Measurements from ENCODE around the gene TDRD12.

DNA sequence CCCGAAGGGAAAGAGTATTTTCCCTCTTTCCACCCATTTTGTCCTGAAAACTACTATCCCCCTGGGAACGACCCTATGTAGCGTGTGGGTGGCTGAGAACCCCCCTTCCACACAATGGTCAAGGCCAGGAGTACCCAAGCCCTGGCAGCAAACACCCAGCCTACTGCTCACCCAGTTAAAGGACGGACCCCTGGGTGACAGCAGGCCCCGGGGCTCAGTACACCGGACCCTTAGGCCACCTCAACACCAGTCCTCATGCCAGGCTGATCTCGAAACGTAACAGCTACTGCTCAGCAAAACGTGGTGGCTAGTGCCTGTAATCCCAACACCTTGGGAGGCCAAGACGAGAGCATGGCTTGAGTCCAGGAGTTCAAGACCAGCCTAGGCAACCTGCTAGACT, 46.0 kb upstream of the TDRD12 start:
- TF ChIP-seq POLR2A (IDR thresholded peaks at IDR 0.05) (no peak), CTCF (IDR thresholded peaks at IDR 0.05) (no peak)
